GM18868 (cell line): ENCODE results near the gene UBXN2A.
"Not testable (repeated sequence)": the region's sequence is repeated elsewhere in the genome, so short reads cannot be mapped to it uniquely, and the experiment has no call there.

Experiments used
- ATAC-seq: cut with Tn5 transposase; IDR thresholded peaks from one replicate; pipeline ENCODE4 v1.9.1; 2021; ENCODE audit warnings: mild to moderate bottlenecking, moderate library complexity; ENCODE audit not compliant: unreplicated experiment

UBXN2A gene

DNA sequence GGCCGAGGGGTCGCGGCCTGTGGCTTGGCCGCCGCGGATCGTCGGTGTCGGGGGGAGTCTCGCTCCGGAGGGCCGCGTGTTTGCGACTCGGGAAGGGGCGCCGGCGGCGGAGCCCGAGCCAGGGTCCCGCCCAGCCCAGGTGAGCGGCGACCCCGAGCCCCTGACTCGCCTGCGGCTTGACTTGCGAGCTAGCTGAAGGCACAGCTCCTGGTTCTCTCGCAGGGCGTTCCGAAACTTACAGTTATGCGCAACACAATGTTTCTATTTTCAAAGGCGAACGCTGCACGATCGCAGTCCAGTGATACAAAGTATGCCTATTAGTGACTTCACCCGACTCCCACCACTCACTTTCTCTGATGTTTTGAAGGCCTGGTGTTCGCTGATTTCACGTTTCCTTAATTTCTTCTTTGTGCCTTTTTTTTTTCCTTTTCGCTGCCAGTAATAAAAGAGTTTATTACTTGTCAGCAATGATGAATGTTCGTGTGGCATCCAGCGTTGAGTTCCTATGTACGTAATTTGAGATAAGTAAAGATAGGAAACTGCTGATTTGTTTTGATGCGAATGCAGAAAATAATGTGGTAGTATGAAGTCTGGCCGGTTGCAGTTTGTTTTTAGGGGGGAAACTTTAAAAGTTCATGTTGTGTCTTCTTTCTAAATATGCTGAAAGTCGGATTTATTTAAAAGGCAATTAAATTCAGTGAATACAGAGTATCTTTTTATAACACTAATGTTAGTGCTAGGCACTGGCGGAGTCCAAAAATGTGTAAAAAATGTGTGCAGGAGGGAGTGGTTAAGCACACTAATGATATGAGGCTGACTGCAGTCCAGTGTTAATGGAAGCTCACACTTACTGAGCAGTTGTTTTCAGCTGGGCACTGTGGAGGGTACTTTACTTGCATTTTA, 706 bp downstream of the UBXN2A start:
- peak; percentile 64 for ATAC-seq

- no peak for ATAC-seq
Measured at GRCh38 chr2:23941644-23942043, 1.4 kb downstream of the UBXN2A start.

GRCh38 chr2:23943666-23944065, 3.4 kb downstream of the UBXN2A start:
- no peak for ATAC-seq

- no peak for ATAC-seq
Measured at GRCh38 chr2:23944527-23944926, 4.3 kb downstream of the UBXN2A start.

GRCh38 chr2:23944976-23945375, 4.7 kb downstream of the UBXN2A start:
- ATAC-seq, result no peak

- ATAC-seq, result no peak
Measured at GRCh38 chr2:23947350-23947749, 7.1 kb downstream of the UBXN2A start.

DNA sequence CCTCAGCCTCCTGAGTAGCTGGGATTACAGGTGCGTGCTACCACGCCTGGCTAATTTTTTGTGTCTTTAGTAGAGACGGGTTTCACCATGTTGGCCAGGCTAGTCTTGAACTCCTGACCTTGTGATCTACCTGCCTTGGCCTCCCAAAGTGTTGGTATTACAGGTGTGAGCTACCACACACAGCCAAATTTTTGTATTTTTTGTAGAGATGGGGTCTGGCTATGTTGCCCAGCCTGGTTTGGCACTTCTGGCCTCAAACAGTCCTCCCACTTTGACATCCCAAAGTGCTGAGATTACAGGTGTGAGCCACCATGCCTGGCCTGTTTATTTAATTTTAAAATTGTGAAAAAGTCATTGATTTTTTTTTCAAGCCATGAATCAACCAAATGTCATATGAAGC, 12.3 kb downstream of the UBXN2A start:
- ATAC-seq, result not testable (repeated sequence)

- ATAC-seq, result no peak
Measured at GRCh38 chr2:23953625-23954024, 13.4 kb downstream of the UBXN2A start.

DNA sequence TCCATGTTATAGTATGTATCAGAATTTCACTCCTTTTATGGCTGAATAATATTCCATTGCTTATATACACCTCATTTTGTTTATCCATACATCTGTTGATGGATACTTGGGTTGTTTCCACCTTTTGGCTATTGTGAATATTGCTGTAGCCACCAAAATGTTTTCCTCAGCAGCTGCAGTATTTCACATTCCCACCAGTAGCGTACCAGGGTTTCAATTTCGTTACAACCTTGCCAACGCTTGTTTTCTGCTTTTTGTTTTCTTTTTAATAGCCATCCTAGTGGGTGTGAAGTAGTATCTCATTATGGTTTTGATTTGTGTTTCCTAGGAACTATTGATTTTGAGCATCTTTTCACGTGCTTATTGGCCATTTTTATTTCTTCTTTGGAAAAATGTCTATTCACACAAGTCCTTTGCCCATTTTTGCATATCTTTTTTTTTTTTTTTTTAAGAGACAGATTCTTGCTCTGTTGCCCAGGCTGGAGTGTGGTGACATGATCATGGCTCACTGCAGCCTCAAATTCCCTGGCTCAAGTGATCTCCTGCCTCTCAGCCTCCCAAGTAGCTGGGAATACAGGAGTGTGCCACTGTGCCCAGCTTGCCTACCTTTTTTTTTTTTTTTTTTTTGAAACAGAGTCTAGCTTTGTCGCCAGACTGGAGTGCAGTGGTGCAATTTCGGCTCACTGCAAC, 14.2 kb downstream of the UBXN2A start:
- ATAC-seq, result no peak

GRCh38 chr2:23967846-23968245, 27.6 kb downstream of the UBXN2A start:
- ATAC-seq, result no peak

- no peak for ATAC-seq
Measured at GRCh38 chr2:23976883-23977282, 36.6 kb downstream of the UBXN2A start.

- no peak for ATAC-seq
Measured at GRCh38 chr2:23988371-23988770, 48.1 kb downstream of the UBXN2A start.

GRCh38 chr2:23992931-23993330, 52.7 kb downstream of the UBXN2A start:
- ATAC-seq, result no peak

DNA sequence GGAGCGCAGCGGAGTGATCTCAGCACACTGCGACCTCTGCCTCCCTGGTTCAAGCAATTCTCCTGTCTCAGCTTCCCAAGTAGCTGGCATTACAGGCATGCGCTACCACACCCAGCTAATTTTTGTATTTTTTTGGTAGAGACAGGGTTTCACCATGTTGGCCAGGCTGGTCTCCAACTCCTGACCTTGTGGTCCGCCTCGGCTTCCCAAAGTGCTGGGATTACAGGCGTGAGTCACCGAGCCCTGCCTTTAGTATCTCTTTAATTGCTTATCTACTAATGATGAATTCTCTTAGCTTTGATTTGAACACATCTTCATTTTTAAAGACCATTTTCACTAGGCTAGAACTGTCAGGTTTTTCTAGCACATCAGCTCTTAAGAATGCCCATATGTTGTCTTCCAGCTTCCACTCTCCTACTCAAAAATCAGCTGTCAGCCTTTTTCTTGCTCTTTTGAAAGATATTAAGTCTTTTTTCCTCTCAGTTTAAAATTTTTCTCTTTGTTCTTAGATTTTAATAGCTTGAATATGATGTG, 53.5 kb downstream of the UBXN2A start:
- no peak for ATAC-seq

DNA sequence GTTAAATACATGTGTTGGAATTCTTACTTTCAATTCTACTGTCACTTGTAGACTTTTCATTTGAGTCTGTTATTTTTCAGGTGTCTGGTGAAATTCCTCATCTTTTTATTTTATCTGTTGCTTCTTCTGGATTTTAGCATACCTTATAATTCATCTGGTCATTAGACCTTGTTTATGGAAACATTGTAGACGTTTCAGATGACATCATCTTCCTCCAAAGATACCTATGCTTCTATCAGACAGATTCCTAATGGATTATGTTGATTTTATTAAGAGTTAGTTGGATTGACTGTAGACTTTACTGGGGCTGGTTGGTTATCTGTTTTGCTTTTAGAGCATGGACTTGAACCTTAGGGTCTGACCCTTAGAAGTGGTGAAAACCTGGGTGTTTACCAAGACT, 54.3 kb downstream of the UBXN2A start:
- no peak for ATAC-seq

GRCh38 chr2:24007693-24008092, 67.4 kb downstream of the UBXN2A start:
- no peak for ATAC-seq

DNA sequence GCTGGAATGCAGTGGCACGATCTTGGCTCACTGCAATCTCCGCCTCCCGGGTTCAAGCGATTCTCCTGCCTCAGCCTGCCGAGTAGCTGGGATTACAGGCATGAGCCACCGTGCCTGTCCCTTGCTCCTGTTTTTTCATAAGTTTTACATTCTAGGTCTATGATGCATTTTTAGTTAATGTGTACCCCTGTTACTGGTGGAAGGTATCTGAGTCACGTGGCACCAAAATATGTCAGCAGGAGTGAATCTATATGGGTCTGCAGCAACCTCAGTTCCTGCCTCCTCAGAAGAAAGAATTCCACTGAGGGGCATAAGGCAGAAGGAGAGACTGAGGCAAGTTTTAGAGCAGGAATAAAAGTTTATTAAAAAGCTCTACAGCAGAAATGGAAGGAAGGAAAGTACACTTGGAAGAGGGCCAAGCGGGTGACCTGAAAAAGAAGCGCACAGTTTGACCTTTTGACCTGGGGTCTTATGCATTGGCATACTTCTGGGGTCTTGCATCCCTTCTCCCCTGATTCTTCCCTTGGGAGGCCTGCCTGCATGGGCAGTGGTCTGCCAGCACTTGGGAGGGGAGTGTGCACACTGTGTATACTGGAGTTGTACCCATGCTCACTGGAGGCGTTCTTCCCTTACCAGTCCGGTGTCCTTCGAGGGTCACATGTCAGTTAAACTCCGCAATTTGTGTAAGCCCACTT, 68.6 kb downstream of the UBXN2A start:
- no peak for ATAC-seq

- ATAC-seq, result no peak
Measured at GRCh38 chr2:24009367-24009679, 69.1 kb downstream of the UBXN2A start.

- ATAC-seq, result no peak
Measured at GRCh38 chr2:24009680-24010476, 69.6 kb downstream of the UBXN2A start, which contains the start of gene MFSD2B. MFSD2B (plus strand) TSS chr2:24010085; CDS start chr2:24010097, 12 bp downstream.

GRCh38 chr2:24010477-24011249, 70.4 kb downstream of the UBXN2A start:
- no peak for ATAC-seq
